Common myeloid progenitor, CD34-positive (primary cell): Measurements from ENCODE around the gene LRCH4.

Experiments
- CTCF ChIA-PET: fragments of 350-600 bp; sonication (Branson Sonifier 250); formaldehyde crosslinking; loops from one replicate; lab custom pipeline; 2021; ENCODE audit warnings: antibody characterized with exemption; lab: Charles Lee
- POLR2A ChIA-PET: fragments of 350-600 bp; sonication (Branson Sonifier 250); formaldehyde crosslinking; loops from one replicate; lab custom pipeline; 2021; ENCODE audit warnings: antibody characterized with exemption; lab: Charles Lee
- DNase-seq, 3 donors: peaks; one replicate each; pipeline versions ENCODE4 v3.0.0 to v3.0.0-alpha.2; 2013
- H3K27ac ChIP-seq, 2 experiments: 1 replicate in 1 of 2; 2 replicates in 1 of 2; pipeline ENCODE4 v1.7.0; 2013; ENCODE audit warnings: inconsistent platforms in 2 of 2, low read length in 2 of 2, mild to moderate bottlenecking in 2 of 2, low read depth in 1 of 2, moderate library complexity in 1 of 2; ENCODE audit not compliant: severe bottlenecking in 2 of 2, insufficient read depth in 1 of 2, poor library complexity in 1 of 2
- H3K27me3 ChIP-seq, 5 experiments: replicated peaks in 2 of 5; 1 replicate in 3 of 5; 2 replicates in 2 of 5; pipeline versions ENCODE4 v1.6.1 to v1.7.0; 2013; ENCODE audit warnings: low read length in 4 of 5, mild to moderate bottlenecking in 2 of 5, moderate library complexity in 2 of 5, inconsistent platforms in 1 of 5; ENCODE audit not compliant: insufficient read depth in 5 of 5, control insufficient read depth in 4 of 5
- H3K36me3 ChIP-seq, 4 experiments: 1 replicate in 2 of 4; 2 replicates in 2 of 4; pipeline versions ENCODE4 v1.6.1 to v1.7.0; 2013; ENCODE audit warnings: low read length in 3 of 4, control low read depth in 1 of 4, mild to moderate bottlenecking in 1 of 4; ENCODE audit not compliant: control insufficient read depth in 4 of 4, insufficient read depth in 4 of 4
- H3K4me1 ChIP-seq, 4 experiments: 1 replicate in 3 of 4; 2 replicates in 1 of 4; pipeline versions ENCODE4 v1.6.1 to v1.7.1; 2013; ENCODE audit warnings: low read length in 3 of 4, mild to moderate bottlenecking in 3 of 4, control low read depth in 1 of 4, inconsistent platforms in 1 of 4, moderate library complexity in 1 of 4; ENCODE audit not compliant: control insufficient read depth in 4 of 4, insufficient read depth in 4 of 4; ENCODE audit errors: control extremely low read depth in 1 of 4
- H3K4me3 ChIP-seq, 7 experiments: 1 replicate in 4 of 7; 2 replicates in 3 of 7; pipeline versions ENCODE4 v1.5.1 to v1.7.0; 2013; ENCODE audit warnings: mild to moderate bottlenecking in 7 of 7, low read length in 6 of 7, moderate library complexity in 6 of 7, inconsistent platforms in 2 of 7, low read depth in 2 of 7, control low read depth in 1 of 7; ENCODE audit not compliant: insufficient read depth in 4 of 7, control insufficient read depth in 1 of 7; ENCODE audit errors: extremely low read depth in 1 of 7
- H3K9me3 ChIP-seq, 5 experiments: 1 replicate in 4 of 5; 2 replicates in 1 of 5; pipeline versions ENCODE4 v1.6.1 to v1.7.1; 2013; ENCODE audit warnings: low read length in 4 of 5, mild to moderate bottlenecking in 2 of 5, inconsistent platforms in 1 of 5, low read depth in 1 of 5, moderate library complexity in 1 of 5; ENCODE audit not compliant: control insufficient read depth in 4 of 5, insufficient read depth in 2 of 5; ENCODE audit errors: control extremely low read depth in 1 of 5
- WGBS: methylation state at CpG from one replicate; pipeline ENCODE4 v1.1.5; 2013; ENCODE audit not compliant: insufficient coverage; 5-methylcytosine and 5-hydroxymethylcytosine counted together

LRCH4 gene

GRCh38 chr7:100626530-100627237 lies 40.8 kb upstream of the LRCH4 start:
- Histone ChIP-seq H3K27ac (no peak overlapping the region), H3K27me3 (no peaks in the 10 kb centered on the region), H3K4me3 (peak overlapping the region in 5 of 7 experiments; percentile 19 to 69 (median 38)), H3K9me3 (no peaks in the 10 kb centered on the region), H3K36me3 (peaks cover 0 to 2% (median 0%) of the 10 kb centered on the region in 4 experiments), H3K4me1 (peaks cover 0 to 13% (median 10%) of the 10 kb centered on the region in 4 experiments)
- POLR2A ChIA-PET, result interaction anchor here (0.5 kb wide), 1 partner anchor 1992 kb away, joined by 6 read pairs; no protein-coding TSS in a partner anchor
- CTCF ChIA-PET, result interaction anchor here (1.0 to 4.5 kb wide), 6 partner anchors 13 to 65 kb away, joined by 3 to 36 read pairs (median 9); partner anchors contain the start of gene GIGYF1
- WGBS, result 4% methylated on average over 31 of the region's 37 CpGs
- peak; percentile 82 to 88 (median 88) for DNase-seq

- Histone ChIP-seq H3K9me3 (no peaks in the 10 kb centered on the region), H3K27ac (no peak overlapping the region), H3K27me3 (no peaks in the 10 kb centered on the region), H3K36me3 (peaks cover 0 to 2% (median 0%) of the 10 kb centered on the region in 4 experiments), H3K4me3 (peak overlapping the region in 4 of 7 experiments; percentile 19 to 69 (median 35)), H3K4me1 (peaks cover 0 to 12% (median 10%) of the 10 kb centered on the region in 4 experiments)
- CTCF ChIA-PET, result interaction anchor here (1.0 to 2.9 kb wide), 4 partner anchors 12 to 64 kb away, joined by 3 to 14 read pairs (median 8); no protein-coding TSS in a partner anchor
- DNase-seq, result no peak
- 86% methylated on average over 1 of the region's 3 CpGs for WGBS
- POLR2A ChIA-PET, result no interaction called here
These were observed 40.1 kb upstream of the LRCH4 start for GRCh38 chr7:100626055-100626454.

DNA sequence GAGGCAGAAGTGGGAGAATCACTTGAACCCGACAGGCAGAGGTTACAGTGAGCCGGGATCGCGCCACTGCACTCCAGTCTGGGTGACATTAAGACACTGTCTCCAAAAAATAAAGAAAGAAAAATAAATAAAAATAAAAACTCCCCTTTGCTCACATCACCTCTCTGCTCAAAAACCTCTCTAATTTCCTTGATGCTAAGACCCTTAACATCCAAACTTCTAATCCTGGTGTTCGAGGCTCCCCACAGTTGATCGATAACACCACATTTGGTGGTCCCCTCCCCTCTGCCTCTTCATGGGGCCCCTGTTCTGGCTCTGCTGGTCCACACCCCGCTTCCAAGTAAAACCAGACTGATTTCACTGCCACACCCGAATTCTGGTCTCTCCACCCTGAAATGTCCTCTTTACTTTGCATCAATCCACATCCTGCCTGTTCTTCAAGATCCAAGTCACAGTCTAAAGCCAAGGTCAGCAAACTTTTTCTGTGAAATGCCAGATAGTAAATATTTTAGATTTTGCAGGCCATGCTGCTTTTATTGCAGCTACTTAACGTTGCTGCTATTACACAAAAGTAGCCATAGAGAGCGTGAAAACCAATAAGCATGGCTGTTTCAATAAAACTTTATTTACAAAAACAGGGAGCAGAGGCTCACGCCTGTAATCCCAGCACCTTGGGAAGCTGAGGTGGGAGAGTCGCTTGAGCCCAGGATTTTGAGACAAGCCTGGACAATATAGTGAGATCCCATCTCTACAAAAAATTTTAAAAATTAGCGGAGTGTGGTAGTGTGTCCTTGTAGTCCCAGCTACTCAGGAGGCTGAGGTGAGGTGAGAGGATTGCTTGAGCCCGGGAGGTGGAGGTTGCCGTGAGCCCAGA lies 38.3 kb upstream of the LRCH4 start:
- ChIA-PET CTCF (interaction anchor here (0.6 to 2.9 kb wide), 5 partner anchors 8 to 66 kb away, joined by 3 to 12 read pairs (median 3); no protein-coding TSS in a partner anchor), POLR2A (no interaction called here)
- H3K27me3 ChIP-seq, result no peaks in the 10 kb centered on the region
- peaks cover 0 to 12% (median 10%) of the 10 kb centered on the region in 4 experiments for H3K4me1 ChIP-seq
- WGBS, result 100% methylated on average over 7 of the region's 15 CpGs
- no peaks in the 10 kb centered on the region for H3K9me3 ChIP-seq
- H3K27ac ChIP-seq, result no peak overlapping the region
- no peak overlapping the region for H3K4me3 ChIP-seq
- no peak for DNase-seq
- H3K36me3 ChIP-seq, result peaks cover 0 to 2% (median 0%) of the 10 kb centered on the region in 4 experiments

DNA sequence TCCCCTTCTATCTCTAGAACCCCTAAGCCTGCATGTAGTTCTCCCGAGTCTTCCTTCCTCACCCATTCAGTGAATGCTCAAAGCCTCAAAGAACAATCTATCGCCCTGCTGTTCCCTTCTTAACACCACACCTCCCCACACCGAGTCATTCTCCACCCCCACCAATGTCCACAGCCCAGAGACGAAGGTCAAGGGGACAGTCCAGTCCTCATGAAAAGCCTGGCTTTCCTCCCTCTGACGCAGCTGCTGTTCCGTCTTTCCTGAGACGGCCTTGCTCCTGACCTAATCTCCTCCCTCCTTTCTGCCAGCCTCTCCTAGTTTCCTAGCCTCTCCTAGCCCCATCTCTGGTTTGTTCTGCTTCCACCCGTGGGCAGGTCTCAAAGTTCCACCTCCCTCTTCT lies 35.6 kb upstream of the LRCH4 start:
- 95% methylated on average over 7 of the region's 8 CpGs for WGBS
- Histone ChIP-seq H3K9me3 (no peaks in the 10 kb centered on the region), H3K4me3 (no peak overlapping the region), H3K36me3 (no peaks in the 10 kb centered on the region), H3K27me3 (no peaks in the 10 kb centered on the region), H3K27ac (no peak overlapping the region), H3K4me1 (peaks cover 0 to 4% (median 2%) of the 10 kb centered on the region in 4 experiments)
- ChIA-PET CTCF (interaction anchor here (1.9 kb wide), 1 partner anchor 8 kb away, joined by 6 read pairs; no protein-coding TSS in a partner anchor), POLR2A (no interaction called here)
- DNase-seq, result no peak

GRCh38 chr7:100620804-100621203 lies 34.9 kb upstream of the LRCH4 start:
- DNase-seq, result no peak
- ChIA-PET CTCF (interaction anchor here (1.1 to 1.7 kb wide), 3 partner anchors 9 to 13 kb away, joined by 4 to 5 read pairs (median 5); no protein-coding TSS in a partner anchor), POLR2A (interaction anchor here (0.5 kb wide), 1 partner anchor 160 kb away, joined by 3 read pairs; no protein-coding TSS in a partner anchor)
- H3K9me3 ChIP-seq, result no peaks in the 10 kb centered on the region
- no peak overlapping the region for H3K27ac ChIP-seq
- H3K4me3 ChIP-seq, result no peak overlapping the region
- no peaks in the 10 kb centered on the region for H3K36me3 ChIP-seq
- H3K4me1 ChIP-seq, result no peaks in the 10 kb centered on the region
- 98% methylated on average over 19 of the region's 23 CpGs for WGBS
- no peaks in the 10 kb centered on the region for H3K27me3 ChIP-seq

DNA sequence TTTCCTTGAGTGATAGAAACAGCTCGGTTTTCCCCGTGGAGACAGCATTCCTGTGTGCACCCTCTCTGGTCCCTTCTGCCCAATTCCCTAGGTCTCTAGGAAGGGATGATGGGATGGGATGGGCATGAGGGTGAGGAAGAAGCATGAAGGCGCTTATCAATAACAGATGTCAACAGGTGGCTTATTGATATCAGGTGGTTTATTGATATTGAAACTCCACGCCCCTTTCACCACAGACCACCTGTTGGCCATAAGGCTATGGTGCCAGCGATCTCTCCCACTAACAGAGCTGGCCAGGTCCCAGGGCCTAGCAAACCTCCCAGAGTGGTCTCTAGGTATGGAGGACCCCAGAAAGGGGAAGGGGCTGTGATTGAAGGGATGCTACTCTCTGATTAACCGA lies 34.3 kb upstream of the LRCH4 start:
- DNase-seq, result no peak
- WGBS, result 100% methylated on average over 1 of the region's 6 CpGs
- ChIA-PET POLR2A (no interaction called here), CTCF (interaction anchor here (1.1 to 1.7 kb wide), 3 partner anchors 9 to 14 kb away, joined by 4 to 5 read pairs (median 5); no protein-coding TSS in a partner anchor)
- Histone ChIP-seq H3K4me1 (no peaks in the 10 kb centered on the region), H3K4me3 (no peak overlapping the region), H3K9me3 (no peaks in the 10 kb centered on the region), H3K36me3 (peaks cover 0 to 2% (median 0%) of the 10 kb centered on the region in 4 experiments), H3K27ac (no peak overlapping the region), H3K27me3 (no peaks in the 10 kb centered on the region)
